ENCODE measurements around the gene DNAJC4.

DNA sequence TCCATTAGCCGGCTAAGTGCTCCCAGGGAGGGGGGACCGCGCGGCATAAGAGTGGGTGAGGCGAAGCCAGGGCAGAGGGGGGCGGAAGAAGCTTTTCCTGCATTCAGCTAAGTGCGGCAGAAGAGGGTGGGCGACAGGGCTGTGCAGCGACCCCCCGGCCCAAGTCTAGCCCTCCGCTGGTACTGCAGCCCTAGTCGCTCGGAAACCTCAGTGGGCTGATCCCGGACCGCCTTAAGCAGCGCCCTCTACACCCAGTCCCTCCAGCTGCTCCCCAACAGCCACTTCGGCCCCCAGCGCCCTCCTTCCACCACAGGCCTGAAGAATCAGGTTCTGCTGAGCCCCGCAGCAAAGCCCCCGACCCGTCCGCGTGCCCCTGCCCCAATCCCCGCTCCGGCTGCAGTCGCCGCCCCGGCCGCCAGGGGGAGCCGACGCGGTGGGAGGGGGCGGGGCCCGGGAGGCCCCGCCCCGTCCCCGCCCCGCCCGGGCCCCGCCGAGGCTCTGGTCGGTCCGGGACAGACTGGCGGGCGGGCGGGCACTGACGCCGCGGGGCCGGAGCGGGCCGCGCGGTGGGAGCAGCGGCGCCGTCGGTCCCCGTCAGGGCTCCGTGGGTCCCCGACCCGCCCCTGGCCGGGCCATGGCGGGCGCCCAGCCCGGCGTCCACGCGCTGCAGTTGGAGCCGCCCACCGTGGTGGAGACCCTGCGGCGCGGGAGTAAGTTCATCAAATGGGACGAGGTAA lies 20.8 kb downstream of the DNAJC4 start, which contains the start of gene PLCB3:
- TF ChIP-seq EZH2 (IDR thresholded peaks at IDR 0.05; ENCODE audit: insufficient read depth, poor library complexity, severe bottlenecking), result no peak
- no peak for TF ChIP-seq EZH2phosphoT487 (IDR thresholded peaks at IDR 0.05; ENCODE audit: insufficient read depth, low read depth)
